ENCODE results near the gene ERFL.
A peak's percentile ranks its signal among the peaks of the same experiment; 100 is the strongest.

Gene ERFL

DNA sequence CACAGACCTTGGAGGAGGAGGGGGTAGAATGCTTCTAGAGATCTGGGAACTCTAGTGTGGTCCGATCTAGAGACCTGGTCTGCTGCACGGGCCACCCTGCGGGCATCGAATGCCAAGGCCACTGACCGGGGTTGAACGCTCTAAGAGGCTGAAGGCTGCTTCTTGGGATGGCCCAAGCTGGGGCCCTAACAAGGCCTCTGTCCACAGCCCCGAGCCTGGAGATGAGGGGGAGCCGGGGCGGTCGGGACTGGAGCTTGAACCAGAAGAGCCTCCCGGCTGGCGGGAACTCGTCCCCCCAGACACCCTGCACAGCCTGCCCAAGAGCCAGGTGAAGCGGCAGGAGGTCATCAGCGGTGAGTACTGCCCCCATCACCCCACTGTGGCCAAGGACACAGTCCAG, 30.0 kb downstream of the ERFL start:
- H3K4me3 ChIP-seq (ENCODE audit: low read length) = no peak overlapping the region
- TF ChIP-seq, protein P1, sequence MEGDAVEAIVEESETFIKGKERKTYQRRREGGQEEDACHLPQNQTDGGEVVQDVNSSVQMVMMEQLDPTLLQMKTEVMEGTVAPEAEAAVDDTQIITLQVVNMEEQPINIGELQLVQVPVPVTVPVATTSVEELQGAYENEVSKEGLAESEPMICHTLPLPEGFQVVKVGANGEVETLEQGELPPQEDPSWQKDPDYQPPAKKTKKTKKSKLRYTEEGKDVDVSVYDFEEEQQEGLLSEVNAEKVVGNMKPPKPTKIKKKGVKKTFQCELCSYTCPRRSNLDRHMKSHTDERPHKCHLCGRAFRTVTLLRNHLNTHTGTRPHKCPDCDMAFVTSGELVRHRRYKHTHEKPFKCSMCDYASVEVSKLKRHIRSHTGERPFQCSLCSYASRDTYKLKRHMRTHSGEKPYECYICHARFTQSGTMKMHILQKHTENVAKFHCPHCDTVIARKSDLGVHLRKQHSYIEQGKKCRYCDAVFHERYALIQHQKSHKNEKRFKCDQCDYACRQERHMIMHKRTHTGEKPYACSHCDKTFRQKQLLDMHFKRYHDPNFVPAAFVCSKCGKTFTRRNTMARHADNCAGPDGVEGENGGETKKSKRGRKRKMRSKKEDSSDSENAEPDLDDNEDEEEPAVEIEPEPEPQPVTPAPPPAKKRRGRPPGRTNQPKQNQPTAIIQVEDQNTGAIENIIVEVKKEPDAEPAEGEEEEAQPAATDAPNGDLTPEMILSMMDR (conservative IDR thresholded peaks at IDR 0.05; ENCODE audit: low read length) = no peak
- DNase-seq (ENCODE audit: low read depth) = no peak

- DNase-seq (ENCODE audit: low read depth) = no peak
- TF ChIP-seq, protein P1 (conservative IDR thresholded peaks at IDR 0.05; ENCODE audit: low read length) = no peak
- no peak overlapping the region for H3K4me3 ChIP-seq (ENCODE audit: low read length)
Observed at GRCh38 chr19:41897820-41898219, 30.4 kb downstream of the ERFL start.

DNA sequence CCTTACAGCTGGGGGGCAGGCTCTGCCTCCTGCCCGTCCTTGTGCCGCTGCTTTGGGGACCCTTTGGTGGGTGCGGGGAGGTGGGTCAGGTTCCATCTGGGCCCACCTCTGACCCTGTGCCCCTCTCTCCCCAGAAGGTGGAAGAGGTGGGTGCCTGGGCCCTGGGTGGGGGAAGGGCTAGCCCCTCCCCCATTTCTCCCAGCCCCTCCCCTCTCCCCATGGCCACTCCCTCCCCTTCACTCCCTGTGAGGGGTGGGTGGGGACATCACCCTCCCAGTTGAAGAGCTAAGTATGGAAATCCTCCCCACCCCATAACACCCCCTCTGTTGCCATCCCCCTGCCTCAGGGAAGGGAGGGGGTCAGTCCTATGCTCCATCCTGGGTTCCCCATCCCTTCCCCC, 31.1 kb downstream of the ERFL start:
- TF ChIP-seq, protein P1 (conservative IDR thresholded peaks at IDR 0.05; ENCODE audit: low read length) = no peak
- DNase-seq (ENCODE audit: low read depth) = no peak
- H3K4me3 ChIP-seq (ENCODE audit: low read length) = no peak overlapping the region

- H3K4me3 ChIP-seq (ENCODE audit: low read length) = no peak overlapping the region
- TF ChIP-seq, protein P1 (conservative IDR thresholded peaks at IDR 0.05; ENCODE audit: low read length) = no peak
- DNase-seq (ENCODE audit: low read depth) = no peak
Observed at GRCh38 chr19:41896581-41896942, 31.7 kb downstream of the ERFL start.

- no peak overlapping the region for H3K4me3 ChIP-seq (ENCODE audit: low read length)
- TF ChIP-seq, protein P1 (conservative IDR thresholded peaks at IDR 0.05; ENCODE audit: low read length) = 0 out of 2 replicates have a peak, but pooled peaks have one; percentile 5
- no peak for DNase-seq (ENCODE audit: low read depth)
Observed at GRCh38 chr19:41895745-41896580, 32.3 kb downstream of the ERFL start.

GRCh38 chr19:41894350-41894749, 33.9 kb downstream of the ERFL start:
- H3K4me3 ChIP-seq (ENCODE audit: low read length) = no peak overlapping the region
- TF ChIP-seq, protein P1 (conservative IDR thresholded peaks at IDR 0.05; ENCODE audit: low read length) = no peak
- no peak for DNase-seq (ENCODE audit: low read depth)

- DNase-seq (ENCODE audit: low read depth) = no peak
- H3K4me3 ChIP-seq (ENCODE audit: low read length) = no peak overlapping the region
- TF ChIP-seq, protein P1 (conservative IDR thresholded peaks at IDR 0.05; ENCODE audit: low read length) = no peak
Observed at GRCh38 chr19:41893899-41894298, 34.4 kb downstream of the ERFL start.
